HG03280 (cell line): ENCODE measurements around the gene ARHGAP22.

Experiments used
- ATAC-seq: cut with Tn5 transposase; IDR thresholded peaks from one replicate; pipeline ENCODE4 v1.9.1; 2021; ENCODE audit warnings: mild to moderate bottlenecking, moderate library complexity; ENCODE audit not compliant: unreplicated experiment

The ARHGAP22 gene

DNA sequence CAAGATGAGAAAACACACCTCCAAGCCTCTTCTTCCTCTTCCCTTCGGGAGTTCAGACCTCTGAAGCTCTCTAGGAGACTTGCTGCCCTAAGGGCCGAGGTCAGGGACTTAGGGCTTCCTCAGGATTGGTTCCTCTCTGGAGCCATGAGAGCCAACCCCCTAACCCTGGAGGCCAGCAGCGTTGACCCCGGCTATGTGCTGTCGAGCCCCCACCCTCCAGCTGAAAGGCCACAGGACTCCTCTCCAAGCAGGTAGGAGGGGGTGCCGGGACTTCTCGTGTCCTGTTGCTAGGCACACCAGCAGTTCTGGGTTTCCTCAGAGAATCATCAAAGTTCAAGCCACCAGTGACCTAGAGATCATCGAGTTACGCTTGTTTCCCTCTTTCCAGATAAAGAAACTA is 87.4 kb downstream of the ARHGAP22 start:
- no peak for ATAC-seq

DNA sequence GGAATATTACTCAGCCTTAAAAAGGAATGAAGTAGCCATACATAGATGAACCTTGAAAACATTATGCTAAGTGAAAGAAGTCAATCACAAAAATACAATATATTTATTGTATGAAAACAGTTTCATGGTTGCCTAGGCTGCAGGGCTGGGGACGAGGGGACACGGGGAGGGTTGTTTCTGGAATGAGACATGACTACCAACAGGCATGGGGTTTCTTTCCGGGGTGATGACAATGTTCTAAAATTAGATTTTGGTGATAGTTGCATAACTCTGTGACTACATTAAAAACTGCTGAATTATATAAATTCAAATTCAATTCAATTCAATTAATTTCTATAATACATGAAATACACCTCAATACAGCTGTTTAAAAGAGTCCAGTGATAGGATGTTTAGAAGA is 88.0 kb downstream of the ARHGAP22 start:
- ATAC-seq: no peak

DNA sequence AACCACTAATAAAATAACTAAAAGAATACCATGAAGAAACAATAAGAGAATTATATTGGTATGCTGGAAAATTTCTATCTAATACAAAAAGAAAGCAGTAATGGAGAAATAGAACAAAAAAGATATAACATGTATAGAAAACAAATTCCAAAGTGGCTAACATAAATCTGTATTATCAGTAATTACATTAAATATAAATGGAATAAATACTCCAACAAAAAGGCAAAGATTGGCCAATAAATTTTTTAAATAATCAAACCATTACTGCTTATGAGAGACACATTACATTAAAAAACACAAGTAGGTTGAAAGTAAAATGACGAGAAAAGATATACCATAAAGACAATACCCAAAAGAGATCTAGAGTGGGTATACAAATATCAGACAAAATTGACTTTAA is 90.0 kb downstream of the ARHGAP22 start:
- no peak for ATAC-seq

DNA sequence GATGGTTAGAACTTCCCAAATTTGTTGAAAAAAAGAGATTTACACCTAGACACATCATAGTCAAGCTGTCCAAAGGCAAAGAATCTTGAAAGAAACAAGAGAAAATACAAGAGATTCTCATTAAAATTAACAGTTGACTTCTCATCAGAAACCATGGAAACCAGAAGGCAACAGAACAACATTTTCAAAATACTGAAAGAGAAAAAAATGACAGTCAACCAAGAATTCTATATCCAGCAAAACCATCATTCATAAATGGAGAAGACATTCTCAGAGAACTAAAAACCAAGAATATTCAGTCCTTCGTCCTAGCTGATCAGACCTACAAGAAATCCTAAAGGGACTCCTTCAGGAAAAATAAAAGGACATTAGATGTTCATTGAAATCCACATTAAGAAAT is 90.6 kb downstream of the ARHGAP22 start:
- ATAC-seq: no peak

DNA sequence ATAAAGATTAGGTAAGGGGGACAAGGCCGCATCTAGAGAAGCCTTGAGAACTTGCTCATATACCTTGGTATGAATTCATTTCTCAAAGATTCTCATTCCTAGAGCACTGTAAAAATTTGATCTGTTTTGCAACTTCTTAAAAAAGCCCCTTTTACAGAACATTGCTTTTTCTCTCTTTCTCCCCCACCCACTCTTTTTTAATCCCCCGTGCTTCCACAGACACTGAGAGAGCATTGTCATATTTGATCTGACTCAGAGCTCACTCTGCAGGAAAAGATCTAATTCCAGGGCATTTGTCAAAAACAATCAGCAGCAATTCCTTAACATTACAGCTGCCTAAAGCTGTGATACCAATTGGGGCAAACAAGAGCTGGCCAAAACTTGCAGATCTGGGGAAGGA is 92.0 kb downstream of the ARHGAP22 start:
- no peak for ATAC-seq

DNA sequence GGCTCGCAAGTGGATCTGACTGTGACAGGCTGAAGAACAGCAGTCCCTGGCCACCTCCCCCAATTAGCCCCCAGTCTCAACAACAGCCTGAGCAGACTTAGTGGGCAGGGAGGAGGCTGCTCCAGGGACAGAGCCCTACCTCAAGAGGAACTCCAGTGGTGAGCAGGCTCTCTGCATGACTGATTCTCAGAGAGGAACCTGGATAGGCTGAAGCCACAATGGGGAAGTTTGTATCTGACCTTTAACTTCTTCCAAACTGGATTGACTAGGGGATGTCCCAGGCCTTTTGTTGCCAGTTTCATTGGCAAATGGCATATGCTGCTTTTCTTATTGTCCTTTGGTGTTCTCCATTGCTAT is 93.0 kb downstream of the ARHGAP22 start:
- ATAC-seq: no peak

DNA sequence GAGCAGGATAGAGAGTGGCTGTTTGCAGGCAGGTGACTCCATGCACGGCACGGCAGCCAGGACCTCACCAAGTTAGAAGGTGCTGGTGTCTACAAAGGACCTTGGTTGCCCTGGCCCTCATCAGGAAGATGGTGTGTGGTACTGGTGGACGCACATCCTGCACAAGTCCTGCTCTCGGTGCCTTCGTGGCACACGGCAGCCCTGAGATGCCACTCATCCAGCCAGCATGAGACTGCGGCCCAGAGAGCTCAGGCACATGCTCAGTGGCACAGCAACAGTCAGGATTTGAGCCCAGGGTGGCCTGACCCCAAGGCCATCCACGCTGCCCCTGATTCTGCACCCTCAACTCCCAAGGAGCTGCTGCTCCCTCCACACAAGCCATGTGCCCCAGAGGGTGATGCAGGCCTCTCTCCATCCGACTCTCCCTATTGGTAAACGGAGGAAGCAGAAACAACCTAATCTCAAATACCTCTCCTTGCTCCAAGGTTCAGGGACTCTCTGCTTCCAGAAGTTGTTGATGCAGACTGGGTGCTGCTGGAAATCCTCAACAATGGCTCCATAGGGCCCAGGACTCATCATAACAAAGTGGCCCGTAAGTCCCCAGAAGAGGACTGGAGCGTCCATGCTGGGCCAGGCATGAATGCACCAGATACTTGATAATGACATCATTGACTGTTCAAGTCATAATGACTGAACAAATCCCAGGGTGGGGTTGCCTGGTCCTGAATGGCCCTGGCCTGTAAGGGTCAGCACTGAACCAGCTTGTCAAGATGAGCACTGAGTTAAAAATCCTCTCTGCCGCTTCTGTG is 93.6 kb downstream of the ARHGAP22 start:
- no peak for ATAC-seq

DNA sequence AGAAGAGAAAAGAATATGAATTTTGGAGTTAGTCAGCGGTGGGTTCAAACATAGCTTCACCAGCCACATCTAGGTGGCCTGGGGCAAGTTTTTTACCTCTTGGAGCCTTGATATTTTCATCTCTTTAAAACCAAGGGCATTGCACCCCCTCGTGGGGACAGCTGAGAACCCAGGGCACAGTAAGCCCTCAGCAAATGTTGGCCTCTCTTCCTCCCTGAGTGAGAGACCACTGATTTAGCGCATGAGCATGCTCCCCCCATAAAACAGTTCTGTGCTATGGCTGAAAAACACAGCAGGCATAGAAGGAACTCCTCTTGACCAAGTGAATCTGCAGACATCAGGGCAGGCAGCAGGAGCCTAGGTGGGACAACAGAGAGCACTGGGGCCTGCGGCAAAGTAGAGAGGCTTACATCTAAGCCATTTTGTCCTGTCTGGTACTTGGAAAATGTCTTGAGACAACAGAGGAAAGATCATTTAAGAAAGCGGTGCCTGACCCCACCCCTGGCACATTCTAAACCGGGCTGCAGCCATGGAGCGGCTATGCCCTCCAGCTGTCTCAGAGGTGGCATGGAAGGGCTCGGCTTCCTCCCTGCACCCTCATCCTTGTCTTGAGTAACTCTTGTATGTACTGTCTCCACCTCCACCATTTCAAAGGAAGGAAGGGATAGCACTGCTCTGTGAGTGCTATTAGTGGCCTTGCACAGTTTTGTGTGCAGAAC is 94.7 kb downstream of the ARHGAP22 start:
- ATAC-seq: no peak

DNA sequence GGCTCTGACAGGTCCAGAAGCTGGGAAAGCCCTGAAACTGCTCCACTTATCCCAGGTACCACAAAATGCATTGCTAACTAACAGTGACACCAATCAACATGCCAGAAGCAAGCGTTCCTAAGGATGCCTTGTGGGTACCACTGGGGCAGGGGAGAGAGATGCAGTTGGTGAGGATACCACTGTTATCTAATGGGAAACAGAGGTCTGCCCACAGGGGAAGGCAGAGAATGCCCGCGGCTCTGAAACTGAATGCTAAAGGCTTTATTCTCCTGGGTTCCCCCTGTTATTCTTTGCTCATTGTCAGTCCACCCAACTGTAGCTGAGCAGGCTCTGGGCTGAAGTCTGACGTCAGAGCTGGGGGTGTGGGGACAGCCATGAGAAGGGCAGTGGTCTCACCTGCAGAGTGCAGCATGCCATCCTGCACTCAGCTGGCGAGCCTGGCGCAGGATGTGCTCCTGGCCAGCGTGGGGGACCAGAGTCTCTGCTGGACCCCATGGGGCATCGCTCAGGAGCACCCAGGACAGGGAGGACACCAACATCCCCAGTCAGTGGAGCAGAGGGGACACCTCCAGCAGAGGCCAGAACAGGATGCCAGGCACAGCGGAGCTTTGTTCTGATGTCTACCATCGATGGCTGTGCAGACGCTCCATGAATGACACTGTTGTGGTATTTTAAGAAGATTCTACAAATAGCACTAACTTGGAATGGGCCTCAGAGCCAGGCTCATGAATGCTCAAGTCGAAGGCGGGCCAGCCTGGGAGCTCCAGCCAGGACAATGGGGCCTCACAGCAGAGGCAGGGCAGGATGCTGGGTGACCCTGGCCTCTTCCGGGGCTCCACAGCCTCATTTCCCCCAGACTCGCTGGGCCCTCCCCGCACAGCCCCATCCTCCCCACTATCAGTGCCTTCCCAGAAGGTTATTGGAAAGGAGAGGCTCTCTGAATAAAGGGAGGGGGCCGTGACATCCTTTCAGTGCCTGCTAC is 95.8 kb downstream of the ARHGAP22 start:
- no peak for ATAC-seq

DNA sequence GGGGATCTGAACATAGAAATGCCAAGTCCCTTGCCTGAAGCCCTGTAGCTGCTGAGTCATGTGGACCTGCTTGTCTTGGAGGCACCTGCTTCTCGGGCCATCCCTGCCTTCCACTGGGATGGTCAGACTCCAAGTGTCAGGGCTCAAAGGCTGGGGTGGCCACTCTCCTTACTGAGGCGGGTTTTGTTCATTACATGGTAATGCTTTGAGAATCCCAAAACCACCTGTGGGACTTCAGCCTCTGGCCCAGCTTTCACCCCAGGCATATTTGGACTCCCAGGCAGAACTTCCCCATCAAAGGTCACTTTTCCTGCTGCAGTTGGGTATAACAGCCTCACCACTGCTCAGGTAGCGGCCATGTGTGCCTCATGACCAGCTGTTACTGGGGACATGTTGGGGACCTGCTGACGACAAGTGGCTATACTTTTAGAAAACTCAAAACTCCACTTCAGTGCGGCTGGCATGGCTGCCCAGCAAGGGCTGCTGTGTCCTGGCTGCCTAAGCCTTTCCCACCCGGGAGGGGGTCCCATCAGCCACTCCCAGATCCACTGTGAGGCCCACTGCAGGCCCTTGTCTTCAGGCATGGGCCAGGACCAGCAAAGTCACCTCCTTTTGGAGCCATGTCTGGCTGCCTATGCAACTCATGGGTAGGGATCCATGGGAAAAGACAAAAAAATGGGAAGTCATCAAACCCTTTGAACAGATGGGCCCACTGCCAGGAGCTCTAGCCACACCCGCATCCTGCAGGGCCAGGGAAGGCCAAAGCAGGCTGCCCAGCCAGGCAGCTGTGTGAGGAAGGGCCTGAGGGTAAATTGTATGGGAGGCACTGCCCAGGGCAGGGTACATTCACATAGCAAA is 96.7 kb downstream of the ARHGAP22 start:
- no peak for ATAC-seq

DNA sequence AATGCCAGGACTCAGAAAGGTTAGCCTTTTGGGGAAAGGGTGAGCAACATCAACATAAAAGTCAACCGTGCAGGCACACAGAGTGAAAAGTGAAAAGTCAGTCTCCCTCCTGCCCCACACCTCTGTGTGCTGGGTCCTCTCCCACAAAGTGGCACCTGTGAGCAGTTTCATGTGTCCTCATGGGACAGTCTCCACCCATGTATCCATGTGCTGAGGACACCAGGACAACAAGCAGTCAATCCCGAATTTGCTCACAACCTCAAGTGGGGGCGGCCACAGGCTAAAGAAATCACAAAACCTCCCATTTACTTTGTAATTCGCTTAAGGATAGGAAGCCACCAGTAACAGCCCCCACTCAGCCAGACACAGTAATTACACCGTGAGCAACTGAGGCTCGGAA is 97.4 kb downstream of the ARHGAP22 start:
- no peak for ATAC-seq

DNA sequence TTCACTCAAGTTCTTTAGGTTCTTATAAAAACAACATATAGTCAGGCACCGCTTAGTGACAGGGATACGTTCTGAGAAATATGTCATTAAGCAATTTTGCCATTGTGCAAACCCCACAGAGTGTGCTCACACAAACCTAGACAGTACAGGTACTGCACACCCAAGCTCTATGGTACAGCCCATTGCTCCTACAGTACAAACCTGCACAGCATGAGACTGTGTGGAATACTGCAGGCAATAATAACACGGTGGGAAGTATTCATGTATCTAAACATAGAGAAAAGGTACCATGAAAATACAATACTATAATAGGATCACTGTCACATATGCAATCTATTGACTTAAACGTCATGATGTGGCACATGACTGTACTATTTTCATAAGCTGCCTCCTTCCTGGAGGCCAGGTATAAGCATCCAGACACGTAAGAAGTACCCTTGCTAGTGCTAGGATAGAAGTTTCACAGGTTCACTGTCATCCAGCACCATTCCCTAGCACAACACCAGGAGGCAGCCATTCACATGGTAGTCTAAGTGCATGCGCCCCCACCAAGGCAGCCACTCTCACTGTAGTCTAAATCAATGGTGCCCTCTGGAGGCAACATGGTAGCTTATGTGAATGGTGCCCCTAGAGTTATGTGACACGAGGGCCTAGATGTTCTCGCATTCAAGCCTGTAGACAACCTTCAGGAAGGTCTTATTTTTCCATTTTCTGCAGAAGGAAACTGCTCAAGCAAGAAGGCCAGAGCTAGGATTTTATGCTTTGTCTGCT is 98.5 kb downstream of the ARHGAP22 start:
- peak; percentile 50 for ATAC-seq

DNA sequence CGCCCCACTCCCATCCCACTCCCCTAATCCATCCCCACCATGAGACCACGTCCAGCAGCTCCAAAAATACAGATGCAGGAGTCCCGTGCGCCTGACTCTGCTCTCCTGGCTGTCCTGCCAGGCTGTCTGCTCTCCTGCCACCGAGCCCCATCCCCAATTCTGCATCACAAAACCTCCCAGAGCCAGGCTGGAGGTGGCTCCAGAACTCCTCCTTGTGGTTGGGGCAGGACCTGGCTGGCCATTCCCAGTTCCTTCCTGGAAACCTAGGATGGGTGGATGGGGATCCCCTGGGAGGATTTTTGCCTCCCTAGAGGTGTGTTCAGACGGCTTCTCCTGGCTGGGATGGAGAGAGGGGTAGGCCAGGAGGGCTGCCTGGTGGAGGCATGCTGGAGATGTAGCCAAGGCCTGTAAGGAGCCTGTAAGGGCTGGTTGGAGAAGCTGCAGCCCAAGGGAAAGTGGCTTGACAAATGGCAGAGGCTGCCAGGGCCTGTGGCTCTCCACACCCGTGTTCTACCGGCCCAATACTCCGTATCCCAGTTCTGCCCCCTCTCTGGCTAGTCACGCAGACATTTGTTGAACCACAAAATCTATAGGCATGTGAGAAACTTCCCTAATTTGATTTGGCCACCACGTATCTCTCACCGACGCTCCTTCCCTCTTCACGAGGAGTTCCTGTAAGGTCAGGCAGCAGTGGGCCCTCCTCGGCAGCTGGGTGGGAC is 99.3 kb downstream of the ARHGAP22 start:
- no peak for ATAC-seq

DNA sequence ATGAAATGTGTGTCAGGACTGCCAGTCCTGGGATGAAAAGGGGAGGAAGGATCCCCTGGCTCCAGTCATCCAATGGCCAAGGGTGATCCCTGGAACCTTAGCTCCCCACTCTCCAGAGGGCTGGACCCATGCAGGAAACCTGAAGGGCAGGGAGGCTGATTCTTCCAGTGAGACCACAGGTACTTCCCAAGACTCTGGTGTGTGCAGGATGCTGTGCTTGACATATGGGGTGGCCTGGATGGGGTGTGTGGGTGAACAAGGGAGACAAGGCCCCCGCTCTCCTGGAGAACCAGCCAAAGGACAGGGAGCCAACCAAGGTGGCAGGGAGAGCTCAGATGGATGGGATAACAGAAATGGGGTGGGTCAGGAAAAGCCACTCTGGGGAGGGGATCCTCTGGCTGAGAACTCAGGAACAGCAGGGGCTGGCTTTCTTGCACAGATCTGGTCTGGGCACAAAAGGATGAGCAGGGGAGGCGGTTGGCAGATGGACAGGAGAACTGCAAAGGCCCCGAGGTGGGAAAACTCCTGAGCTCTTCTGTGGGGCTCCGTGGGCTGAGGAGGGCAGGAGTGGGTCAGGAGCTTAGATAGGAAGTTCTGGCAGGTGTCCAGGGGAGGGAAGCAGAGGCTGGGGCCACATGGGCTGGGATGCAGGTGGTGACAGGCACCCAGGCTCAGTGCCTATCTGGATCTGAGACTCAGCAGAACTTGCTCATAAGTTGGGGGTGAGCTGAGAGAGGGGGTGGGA is 100.6 kb downstream of the ARHGAP22 start:
- ATAC-seq: no peak

DNA sequence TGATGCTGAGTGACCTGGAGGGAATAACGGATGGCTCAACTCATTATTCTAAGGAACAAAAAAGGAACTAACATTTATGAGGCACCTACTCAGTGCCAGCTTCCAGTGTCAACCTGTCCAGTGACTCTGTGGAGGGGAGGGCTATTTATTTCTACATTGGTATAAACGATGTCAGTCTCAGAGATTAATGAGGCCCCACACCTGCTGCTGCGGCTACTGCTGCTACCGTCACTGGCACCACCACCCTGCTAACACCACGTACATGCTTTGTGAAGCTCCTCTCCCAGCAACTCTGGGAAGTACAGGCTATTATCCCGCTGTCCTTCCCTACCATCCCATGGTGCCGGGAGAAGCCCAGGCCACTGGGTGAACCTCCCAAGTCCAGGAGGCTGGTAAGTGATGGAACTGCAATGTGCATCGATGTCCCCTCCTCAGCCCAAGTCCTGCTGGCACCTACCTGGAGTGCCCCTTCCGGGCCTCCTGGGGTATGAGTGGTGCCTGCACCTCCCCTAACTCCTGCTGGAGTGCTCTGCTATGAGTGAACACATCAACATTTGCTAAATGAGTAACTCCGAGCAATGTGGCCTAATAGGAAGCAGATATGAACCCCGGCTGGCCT is 101.5 kb downstream of the ARHGAP22 start:
- ATAC-seq: no peak

DNA sequence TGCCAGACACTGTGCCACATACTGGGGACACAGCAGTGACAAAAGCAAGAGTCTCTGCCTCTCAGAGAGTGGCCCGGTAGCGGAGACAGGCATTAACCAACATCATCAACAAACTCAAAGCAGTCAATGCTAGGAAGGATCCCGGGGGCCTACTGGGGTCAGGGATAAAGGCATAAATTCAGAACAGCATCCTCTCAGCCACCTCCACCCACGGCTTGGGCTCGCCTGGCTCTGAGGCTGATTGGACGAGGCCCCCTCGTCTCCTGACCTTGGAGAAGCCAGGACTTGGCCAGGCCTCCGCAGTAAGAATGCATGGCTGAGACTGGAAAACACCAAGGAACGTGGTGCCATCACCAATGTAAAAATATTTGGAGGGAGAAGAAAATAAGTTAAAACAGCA is 102.1 kb downstream of the ARHGAP22 start:
- no peak for ATAC-seq

DNA sequence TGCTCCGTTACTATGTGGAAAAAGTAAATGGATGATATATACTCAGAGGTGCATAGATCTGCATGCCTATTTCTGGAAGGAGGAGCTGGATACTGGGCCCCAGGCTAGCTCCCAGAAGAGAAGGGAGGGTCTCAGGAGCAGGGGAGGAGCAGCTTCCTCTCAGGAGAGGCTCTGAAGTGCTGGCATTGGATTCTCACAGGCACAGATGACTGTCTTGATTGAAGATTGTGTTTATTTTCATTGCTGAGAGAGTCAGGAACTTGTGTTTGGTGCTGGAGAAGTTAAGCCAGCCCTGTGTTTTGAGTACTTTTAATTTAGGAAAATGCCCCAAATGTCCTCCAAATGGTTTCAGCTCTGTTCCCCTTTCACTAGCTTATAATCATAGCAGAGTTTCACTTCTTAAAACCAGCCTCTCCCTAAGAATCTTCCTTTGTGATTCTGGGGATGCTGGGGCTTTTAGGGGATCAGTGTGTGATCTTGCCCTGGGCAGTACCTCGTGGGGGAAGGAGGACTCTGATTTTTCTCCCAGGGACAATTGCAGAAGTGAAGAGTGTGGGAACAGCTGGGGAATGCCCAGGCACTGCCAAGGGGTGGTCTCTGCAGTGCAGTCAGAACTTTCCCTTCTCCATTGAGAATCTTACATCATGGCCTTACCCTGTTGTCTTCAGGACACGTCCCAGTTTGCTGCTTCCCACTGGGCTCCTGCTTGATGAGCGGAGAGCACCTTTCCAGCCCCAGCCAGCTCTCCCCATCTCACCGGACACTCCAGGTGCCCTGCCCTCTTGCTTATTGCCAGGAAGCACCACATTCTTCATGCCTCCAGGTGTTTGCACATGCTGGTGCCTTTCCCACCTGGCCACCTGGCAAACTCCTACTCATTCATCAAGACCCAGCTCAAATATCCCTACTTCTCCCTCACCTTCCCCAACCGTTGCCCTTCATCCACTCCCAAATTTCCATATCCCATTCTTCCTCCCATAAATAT is 102.8 kb downstream of the ARHGAP22 start:
- no peak for ATAC-seq
